CD4-positive, alpha-beta T cell treated with Interleukin-17A for 1 hour (primary cell): ENCODE data around the gene HOXC6.
"Not testable (repeated sequence)": the region's sequence is repeated elsewhere in the genome, so short reads cannot be mapped to it uniquely, and the experiment has no call there.

ENCODE experiments used
- DNase-seq: peaks from one replicate; pipeline ENCODE4 v3.0.0-alpha.2; 2020

Gene HOXC6

DNA sequence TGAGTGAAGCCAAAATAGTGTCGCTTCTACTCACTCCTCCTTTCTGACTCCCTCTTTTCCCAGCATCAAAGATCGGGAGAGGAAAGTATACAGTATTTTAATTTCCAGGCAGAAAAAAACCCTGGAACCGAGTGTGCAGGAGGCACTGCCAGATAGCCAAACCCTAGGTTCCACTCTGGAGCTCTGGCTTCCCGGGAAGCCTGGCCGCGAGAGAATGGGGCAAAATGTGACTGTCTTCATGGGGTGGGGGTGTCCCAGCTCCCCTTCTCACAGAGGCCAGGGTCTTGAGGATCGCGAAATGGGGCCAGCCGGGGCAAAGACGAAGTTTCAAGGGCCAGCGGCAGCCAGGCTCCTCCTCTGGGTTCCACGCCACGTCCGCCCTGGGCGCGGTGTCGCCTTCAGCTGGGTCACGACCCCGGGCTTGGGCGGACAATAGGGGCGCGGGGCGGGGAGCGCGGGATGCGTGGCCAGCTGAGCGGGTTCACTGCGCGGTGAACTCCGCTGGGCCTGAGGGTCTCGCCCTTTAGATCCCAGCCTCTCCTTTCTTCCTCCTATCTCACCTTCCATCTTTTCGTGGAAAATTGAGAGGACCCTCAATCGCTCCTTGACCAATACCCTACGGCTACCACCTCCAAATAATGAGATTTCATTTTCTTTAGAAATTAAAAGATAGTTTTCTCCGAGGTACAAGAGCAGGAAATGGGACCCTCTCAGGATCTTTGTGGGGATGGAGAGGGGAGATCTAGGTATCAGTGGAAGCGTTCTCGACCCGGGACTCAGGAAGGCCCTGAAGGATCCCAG lies 32.1 kb downstream of the HOXC6 start:
- DNase-seq, result no peak

GRCh38 chr12:54060975-54061778 lies 32.9 kb downstream of the HOXC6 start:
- DNase-seq, result no peak

GRCh38 chr12:54065677-54066076 lies 37.4 kb downstream of the HOXC6 start:
- no peak for DNase-seq

DNA sequence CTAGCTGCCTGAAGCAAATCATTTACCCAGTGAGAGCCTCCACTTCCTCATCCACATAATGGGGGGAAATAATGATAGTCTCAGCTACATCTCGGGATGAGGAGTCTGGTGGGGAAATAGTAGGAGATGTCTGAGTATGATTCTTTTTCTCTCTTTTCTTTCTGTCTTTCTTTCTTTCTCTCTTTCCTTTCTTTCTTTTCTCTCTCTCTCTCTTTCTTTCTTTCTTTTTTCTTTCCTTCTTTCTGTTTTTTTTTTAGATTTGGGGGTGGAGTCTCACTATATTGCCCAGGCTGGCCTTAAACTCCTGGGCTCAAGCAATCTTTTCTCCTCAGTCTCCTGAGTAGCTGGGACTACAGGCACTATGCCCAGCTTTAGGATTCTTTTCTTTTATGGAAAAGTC lies 38.2 kb downstream of the HOXC6 start:
- no peak for DNase-seq

GRCh38 chr12:54068418-54069070 lies 40.3 kb downstream of the HOXC6 start:
- no peak for DNase-seq

DNA sequence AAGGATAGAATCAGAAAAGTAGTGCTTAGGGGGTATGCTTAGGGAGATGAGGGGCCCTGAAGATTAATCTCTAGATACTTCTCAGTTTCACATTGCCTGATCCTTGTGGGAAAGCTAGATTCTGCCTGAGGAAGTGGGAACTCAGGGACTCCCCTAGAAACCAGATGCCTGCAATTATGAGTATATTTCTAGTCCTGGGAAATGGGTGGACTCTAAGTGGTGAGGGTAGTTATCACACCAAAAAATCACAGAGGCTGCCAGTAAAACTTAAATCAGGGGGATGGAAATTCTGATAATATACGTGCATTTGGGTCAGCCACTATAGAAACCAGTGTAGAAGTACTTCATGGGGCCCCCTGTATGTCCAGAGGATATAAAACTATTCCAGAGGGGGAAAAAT lies 43.7 kb downstream of the HOXC6 start:
- no peak for DNase-seq

DNA sequence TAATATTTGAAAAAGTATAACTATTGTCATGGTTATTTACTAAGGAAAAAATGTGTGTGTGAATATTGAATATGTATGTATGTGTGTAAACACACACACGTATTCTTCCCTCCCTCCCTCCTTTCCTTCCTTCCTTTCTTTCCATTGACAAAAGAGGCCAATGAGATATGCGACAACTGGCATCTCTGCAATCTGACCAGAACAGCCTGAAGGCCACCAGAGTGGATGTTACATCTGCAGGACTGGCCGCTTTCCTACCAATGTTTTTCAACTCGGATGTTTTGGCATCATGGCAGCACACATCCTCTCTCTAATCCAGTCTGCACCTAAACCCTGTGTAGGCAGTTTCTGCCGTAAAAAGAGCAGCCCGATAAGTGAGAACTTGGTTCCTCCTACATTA lies 46.1 kb downstream of the HOXC6 start:
- DNase-seq, result no peak

GRCh38 chr12:54075409-54075808 lies 47.2 kb downstream of the HOXC6 start:
- no peak for DNase-seq

DNA sequence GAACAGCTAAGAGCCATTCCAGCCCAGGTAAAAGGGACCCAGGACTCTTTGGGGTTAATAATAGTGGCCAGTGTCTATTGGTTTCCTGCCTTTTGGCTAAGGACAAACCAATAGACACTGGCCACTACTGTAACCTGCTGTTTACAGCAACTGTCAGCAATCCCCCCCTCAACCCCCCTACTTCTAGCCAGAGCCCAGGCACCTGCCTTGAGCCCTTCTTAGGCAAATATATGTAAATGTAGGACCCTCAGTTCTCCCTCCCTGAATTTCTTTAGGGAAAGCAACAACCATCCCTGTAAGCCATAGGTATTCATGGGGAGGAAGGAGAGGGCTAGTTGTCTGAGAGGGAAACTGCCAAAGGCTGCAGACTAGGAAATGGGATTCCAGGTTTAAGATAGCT lies 47.7 kb downstream of the HOXC6 start:
- no peak for DNase-seq

GRCh38 chr12:54077843-54078242 lies 49.6 kb downstream of the HOXC6 start:
- not testable (repeated sequence) for DNase-seq

DNA sequence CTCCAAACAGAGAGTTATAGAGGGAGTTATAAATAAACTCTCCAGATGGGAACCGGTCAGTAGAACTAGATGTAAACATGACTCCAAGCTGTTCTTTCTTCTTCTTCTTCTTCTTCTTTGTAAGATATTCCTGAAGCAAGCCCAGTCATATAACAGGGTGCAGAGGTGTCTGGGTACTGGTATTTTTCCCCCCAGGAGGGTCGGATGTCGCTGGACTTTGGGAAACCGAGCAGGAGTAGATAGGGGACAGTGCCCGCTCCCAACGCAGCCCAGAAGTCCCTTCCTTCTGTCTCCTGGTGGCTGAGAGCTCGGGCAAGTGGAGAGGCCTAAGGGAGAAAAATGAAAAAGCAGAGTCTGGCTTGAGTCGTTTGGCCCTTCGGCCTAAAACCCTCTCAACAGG lies 50.9 kb downstream of the HOXC6 start:
- not testable (repeated sequence) for DNase-seq
